ENCODE measurements around the gene PTGDS.

PTGDS gene

DNA sequence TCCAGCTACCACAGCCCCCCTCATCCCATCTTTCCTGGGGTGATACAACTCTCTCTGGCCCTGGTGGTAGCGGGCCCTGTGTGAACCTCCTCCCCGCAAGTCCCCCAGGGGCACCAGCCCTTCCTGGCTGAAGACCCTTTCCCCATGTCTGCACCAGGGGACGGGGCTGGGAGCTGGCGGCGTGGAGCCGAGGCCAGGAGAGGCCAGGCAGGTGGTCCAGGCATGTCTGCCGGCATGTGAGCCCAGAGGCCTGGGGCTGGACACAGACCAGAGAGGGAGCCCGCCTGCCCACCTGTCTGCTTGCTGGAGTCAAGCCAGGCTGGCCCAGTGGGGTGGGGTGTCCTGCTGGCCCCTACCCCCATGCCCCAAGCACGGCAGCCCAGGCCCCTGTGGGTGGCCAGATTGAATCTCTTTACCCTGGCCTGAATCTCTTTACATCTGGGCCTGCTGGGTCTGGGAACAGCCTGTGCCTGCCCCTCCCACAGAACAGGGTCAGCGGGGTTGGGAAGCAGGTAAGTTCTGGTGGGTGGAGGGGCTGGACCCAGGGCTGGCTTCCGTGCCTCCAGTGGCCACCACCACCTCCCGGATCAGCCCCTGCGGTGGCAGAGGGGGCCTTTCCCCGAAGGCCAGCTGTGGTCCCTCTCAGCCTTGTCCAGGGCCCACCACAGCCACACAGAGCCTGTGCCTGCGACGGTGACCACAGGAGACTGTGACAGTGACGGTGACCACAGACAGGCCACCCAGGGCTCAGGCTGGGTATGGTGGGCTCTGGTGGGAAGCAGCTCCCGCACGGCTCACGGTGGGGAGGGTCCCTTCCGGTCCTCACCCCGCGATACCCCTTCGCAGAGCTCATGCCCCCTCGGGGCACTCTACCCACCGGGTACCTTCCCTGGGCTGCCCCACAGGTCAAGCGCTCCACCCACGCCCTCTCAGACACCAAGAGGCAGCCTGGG is 18.1 kb upstream of the PTGDS start:
- no peak for DNase-seq

DNA sequence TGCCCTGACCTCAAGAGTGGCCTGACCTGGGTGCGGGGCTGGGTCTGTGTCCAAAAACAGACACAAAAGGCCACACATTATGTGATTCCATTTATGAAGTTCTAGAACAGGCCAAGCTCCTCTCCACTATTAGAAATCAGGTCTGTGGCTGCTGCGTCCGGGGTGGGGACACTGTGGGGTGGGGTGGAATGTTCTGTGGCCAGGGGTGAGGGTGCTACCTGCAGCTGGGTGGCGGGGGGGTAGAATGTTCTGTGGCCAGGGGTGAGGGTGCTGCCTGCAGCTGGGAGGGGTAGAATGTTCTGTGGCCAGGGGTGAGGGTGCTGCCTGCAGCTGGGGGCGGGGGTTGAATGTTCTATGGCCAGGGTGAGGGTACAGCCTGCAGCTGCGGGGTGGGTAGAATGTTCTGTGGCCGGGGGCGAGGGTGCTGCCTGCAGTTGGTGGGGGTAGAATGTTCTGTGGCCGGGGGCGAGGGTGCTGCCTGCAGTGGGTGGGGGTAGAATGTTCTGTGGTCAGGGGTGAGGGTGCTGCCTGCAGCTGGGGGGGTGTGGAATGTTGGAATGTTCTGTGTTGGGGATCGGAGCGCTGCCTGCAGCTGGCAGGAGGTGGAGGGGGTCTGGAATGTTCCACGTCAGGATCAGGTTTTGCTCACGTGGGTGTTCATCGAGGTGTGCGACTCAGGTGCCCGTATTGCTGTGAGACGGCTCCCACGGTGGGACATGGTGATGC is 16.9 kb upstream of the PTGDS start:
- DNase-seq, result no peak

DNA sequence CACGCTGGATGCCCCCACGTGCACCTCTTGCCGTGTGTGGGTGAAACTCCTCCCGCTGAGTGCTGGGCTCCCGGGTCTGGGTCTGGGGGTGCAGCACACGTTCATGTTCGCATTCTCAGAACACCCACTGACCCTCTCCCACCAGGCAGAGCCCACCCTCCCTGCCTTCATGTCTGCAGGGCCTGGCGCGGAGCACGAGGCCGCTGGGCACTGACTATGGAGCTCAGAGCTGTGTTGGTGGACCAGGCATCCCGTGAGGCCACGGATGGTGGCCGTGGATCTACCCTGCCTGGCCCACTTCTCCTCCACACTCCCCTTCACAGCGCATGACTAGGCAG is 16.4 kb upstream of the PTGDS start:
- no peak for DNase-seq

DNA sequence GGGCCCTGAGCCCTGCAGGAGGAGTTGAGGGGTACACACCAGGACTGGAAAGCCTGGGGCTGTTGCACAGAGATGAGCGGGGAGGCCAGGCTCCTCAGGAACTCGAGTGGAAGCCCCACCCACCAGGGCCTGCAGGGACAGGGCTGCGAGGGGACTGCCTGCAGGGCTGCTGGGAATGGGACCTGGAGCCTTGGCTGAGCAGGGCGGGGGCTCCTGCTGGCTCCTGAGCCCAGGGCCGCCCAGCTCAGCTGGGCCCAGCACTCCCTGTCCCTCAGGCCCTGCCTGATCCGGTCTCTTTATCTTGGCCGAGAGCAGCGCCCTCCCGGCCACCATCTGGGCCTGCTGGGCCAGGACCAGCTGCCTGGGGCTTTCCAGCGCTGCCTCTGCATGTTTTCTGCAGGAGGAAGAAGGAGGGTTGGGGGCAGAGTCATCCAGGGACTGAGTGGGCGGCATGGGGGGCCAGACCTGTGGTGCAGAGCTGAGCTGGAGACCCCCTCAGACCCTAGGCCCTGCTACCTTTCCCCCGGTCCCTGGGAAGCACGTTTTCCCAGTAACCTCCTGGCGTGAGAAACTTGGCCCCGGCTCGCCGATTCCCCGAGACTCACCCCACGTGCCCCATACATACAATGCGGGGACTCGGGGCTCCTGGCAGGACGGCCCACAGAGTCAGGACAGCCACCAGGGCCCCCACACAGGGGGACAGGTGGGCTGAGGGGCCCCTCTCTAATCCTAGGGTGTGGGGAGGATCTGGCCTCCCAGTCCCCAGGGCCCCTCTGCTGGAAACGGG is 15.8 kb upstream of the PTGDS start:
- no peak for DNase-seq

DNA sequence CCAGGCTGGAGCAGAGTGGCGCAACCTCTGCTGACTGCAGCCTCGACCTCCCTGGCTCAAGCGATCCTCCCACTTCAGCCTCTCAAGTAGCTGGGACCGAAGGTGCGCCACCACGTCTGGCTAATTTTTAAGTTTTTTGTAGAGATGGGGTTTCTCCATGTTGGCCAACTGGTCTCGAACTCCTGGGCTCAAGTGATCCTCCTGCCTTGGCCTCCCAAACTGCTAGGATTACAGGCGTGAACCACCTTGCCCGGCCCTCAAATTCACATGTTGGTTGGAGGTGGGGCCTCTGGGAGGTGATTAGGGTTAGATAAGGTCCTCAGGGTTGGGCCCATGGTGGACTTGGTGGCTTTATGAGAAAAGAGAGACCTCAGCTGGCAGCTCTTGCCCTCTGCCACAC is 15.1 kb upstream of the PTGDS start:
- no peak for DNase-seq

DNA sequence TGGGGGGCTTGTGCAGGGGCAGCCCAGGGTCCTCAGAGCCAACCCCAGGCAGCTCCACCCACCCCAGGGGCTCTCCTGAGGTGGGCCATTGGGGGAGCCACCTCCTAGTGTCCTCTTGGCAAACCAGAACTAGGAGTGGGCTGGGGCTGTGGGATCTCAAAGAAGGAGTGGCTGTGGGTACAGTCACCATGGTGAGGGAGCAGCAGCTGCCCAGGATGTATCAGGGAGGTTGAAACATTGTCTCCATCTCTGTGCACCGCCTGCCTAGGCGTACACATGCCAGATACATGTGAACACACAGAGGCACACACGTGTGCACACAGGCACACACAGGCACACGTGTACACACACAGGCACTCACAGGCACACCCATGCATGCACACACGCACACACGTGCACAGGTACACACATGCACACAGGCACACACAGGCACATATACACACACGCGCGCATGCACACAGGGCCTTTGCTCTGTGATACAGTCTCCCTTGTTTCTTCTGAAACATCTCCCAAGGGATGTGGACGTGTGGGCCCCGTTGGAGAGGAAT is 14.5 kb upstream of the PTGDS start:
- no peak for DNase-seq

DNA sequence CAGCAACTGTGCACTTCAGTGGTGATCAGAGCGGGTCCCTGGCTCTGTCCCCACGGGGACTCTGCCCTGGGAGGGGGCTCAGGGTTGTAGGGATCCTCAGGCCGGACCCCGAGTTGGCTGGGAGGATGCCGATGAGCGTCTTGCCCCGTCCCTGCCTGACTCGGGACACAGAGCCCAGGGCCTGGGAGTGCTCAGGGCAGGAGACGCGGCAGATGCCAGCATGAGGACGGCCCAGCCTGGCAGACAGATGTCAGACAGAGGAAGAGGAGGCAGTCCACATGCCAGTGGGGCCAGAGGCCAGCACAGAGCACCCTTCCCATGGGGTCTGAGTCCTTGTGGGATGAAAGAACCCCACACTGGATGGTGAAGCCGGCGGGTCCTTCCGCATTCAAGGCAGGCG is 14.0 kb upstream of the PTGDS start:
- no peak for DNase-seq

DNA sequence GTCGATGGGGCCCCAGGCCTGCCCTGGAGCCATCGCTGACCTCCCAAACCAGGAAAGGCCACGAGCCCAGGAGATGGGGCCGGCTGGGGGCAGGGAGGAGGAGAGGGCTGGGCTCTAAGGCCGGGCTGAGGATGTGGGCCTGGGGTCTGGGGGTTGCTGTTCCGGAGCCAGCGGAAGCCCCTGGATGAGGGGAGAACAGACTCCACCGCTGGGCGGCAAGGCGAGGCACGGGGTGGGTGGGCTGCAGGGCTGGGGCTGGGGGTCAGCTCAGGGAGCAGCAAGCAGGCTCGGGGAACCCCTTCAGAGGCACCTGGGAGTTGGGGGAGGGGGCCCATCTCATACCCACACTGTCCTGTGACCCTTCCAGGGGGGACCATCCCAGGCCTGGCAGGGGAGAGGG is 13.6 kb upstream of the PTGDS start:
- DNase-seq, result no peak

DNA sequence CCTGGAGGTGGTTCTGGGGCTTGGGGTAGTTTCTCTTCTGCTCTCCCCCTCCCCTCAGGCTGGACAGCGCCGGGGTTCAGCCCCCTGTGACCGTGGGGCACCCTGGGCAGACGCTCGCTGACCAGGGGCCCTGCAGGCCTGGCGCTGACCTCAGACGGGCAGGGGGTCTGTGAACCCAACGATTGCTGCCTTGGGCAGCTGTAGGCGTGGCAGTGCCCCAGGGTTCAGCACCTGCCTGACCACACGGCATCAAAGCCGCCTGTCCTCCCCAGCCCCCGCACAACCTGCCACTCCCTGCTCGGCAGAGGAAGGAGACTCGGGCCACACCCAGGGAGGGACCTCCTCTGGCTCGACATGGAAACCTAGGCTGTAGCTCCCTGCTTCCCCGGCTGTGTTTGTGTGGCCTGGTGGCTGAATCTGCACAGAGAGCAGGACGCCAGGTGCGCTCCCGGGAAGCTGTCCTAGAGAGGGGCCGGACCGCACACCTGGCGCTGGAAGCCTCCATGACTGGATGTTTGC is 13.1 kb upstream of the PTGDS start:
- DNase-seq, result no peak

DNA sequence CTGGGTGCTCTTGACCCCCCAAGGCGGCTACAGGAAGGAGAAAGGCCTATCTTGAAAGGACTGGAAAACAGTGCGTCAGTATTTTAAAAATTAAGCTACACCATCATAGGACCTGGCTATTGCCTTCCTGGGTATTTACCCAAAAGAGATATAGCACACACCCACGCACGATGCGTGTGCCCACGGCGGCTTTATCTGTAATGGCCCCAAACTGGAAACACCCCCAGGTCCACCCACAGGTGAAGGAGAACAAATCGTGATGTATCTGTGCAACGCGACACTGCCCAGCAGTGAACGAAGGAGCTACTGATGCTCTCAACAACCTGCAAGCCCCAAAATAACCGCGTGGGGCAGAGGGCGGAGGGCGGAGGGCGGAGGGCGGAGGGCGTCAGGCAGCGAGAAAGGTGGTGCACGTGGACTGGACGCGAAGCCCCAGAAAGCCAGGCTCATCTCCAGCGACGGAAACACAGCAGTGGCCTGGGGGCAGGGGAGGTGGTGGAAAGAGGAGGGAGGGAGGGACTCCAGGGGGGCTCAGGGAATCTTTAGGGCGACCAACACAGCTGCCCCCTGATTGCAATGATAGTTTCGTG is 12.4 kb upstream of the PTGDS start:
- DNase-seq, result no peak

DNA sequence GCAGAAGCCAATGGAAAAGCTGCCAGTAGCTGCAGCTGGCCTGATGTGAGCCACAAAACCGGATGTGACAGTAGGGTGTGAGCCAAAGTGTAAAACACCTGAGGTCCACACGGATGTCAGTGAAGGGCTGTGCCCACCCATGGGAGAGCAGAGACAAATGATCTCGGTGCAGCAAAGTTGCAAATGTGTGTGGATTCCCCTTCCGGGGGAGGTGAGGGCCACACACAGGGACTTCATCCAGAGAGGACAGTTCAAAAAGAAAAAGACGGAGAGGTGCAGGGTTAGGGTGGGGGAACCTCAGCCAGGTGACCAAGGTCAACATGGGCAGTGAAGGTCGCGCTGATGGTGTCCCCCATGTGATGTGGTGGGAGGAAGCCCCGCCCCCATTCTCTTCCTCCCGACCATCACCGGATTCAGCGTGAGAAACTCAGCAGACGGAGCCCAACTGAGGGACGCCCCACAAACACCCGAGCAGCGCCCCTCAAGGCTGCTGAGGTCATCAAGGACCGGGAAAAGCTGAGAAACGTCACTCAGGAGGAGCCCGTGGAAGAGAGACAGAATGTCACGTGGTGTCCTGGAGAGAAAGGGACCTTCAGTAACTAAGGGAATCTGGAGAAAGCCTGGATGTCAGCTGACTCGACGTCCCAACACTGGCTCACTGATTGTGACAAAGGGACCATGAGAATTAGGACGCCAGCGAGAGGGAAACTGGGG is 11.4 kb upstream of the PTGDS start:
- DNase-seq, result no peak

DNA sequence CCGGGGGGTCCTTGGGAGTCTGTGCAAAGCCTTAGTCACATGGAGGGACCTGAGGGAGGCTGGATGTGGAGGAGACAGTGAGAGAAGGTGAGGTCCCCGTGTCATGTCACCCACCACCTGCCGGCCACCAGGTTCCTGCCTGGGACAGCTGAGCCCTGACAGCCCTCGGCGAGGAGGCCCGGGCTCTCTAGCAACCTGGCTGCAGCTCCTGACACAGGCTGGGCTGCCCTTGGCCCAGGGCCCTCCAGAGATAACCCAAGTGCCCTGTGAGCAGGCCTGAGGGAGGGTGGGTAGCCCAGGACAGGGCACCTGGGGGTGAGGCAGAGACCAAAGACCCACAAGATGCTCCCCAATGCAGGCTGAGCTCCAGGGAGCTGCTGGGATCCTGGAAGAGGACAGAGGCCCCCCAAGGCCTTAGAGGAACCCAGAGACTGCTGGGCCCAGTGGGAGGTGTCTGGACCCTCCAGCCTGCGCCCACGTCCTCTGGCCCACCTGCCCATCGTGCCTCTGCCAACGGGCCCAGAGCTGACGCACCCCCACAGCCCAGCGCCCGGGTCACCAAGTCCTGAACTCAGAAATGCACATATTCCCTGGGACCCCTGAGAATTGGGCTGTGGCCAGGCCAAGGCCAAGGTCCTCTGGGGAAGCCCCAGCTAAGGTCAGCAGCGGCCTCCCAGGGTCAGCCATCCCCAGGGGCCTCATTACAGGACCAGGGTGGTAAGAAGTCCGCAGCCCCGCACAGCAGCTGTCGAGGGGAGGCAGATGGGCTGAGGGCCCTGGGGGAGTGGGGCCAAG is 8.8 kb upstream of the PTGDS start:
- no peak for DNase-seq

DNA sequence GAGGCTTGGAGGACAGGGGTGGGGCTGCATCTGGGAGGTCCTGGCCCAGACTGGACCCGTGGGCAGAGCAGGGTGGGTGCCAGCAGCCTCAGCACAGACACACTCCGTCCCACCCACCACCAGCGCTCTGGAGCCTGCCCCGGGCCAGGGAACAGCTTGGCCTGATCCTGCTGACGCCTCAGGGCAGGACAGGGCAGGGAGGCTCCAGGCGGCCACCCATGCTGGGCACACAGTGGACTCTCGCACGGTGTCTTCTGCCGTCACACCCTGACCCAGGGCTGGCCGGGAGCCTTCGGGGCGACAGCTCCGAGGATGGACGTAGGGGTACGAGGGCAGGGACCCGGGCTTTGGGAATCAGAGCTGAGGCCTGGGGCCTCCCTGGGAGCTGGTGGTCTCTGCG is 8.2 kb upstream of the PTGDS start:
- DNase-seq, result no peak

DNA sequence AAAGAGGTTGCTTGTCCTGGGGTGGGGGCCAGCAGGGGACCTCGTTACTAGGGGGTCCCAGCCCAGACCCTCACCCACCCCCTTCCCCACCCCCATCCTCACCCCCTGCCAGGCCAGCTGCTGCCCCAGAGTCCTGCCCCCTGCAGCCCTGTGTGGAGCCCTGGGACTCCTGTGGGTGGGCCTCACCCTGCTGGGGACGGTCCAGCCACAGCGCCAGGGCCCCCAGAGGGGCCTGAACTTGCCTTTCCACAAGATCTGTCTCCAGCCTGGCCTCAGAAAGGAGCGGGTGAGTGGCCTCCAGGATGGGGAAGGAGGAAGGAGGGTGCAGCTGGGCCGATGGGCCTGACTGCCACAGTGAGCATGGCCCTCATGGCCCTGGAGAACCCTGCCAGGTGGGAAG is 7.5 kb upstream of the PTGDS start:
- DNase-seq, result no peak

DNA sequence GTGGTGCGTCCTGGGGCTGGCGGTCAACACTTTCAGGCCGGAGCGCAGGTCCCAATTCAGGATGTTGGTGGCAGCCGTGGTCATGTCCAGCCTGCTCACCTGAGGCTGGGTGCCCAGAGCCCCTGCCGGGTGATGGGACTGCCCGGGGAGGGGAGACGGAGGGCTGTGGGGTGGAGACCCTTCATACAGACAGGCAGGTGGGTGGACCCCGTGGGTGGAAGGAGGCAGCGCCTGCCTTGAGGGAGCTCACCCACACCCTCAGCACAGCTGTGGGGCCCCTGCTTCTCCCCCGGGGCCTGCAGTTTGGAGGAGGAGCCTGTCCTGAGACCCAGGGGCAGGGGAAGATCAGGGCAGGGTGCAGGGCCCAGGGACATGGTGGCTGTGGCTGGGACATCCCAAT is 6.9 kb upstream of the PTGDS start:
- no peak for DNase-seq

DNA sequence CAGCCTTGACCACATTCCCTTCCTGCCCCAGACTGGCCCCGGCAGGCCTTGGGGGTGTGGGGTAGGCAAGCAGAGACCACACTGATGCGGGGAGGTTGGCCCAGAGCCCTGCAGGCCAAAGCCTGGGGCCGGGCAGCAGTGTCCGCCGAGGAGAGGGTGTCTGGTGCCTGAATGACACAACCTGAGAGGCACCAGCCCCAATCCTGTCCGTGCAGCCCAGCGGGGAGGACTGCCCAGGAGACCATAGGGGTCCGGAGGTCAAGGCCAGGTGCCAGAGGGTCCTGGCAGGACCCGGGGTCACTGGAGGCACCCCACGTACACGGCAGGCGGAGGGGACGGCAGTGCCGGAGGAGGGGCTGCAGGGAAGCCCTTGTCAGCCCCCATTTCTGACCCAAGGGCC is 5.6 kb upstream of the PTGDS start:
- DNase-seq, result no peak

DNA sequence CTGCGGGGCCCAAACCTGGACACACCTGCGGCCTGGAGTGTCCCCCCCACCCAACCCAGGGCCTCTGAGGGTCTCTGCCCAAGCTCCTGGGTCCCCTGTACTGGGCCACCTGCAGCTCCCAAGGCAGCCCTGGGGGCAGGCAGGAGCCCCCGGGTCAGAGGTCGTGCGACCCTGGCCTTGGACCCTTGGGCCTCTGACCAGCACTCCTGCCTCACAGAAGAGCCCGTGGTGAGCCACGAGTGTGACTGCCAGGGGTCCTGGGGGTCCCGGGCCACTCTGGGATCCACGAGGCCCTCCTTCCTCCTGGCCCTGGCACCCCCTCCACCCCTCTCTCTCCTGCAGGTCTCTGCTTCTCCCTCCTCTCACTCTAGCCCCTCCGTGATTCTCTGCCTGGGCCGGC is 5.0 kb upstream of the PTGDS start:
- DNase-seq, result no peak

DNA sequence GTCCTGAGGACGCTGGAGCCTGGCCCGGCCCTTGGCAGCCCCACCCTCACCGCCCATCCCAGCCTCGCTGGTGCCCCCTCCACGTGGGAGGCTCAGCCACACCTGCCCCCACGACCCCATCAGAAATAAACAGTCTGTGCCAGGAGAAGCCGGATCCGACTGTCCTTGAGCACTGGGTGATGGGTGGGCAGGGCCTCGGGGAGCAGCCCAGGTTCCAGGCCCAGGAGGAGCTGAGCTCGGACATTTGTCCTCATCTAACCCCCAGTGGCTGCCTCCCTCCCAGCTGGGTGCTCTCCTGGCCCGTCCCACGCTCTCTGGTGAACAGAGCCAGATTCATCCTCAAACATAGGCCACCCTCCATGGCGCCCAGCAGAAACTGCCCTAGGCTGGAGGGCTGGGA is 4.6 kb upstream of the PTGDS start:
- DNase-seq, result no peak

DNA sequence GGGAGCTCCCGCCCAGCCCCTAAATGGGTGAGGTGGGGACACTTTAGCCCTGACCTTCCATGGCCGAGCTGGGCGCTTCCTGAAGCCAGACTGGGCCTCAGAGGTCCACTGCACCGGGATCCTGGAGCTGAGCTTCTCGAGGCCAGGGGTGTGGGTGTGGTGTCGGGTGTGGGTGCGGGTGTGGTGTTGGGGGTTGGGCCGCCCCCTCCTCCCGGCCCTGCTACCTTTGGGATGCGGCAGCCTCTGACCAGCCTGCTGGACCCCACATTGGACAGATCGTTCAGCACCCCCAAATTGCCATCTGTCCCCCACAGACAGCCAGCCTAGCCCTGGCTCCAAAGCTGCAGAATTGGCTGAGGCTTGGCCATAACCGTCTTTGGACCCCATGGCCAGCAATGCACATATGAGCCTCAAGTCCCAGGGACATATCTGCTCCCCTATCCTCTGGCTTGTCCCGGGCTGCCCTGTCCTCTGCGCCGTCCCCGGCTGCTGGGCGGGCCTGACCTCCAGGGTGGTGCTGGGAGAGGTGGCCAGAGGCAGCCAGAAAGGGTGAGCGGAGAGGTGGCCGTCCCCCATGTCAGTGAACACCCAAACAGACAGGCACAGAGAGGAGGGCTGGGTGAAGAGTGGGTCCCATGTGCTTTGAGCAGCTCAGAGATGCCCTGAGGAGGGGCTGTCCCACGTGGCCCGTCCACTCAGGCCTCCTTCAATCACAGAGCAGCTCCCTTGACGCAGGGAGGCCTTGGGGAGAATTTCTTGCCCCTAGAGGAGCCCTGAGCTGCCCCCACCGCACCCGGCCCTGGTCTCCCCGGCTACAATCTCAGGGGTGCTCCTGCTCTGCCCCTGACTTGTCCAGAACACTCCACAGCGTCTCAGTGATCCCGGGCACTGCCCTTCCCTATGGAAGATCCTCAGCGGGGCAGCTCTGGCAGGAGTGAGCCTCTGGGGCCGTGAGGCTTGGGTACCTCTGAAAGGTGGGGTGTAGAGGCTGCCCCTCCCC is 3.4 kb upstream of the PTGDS start:
- DNase-seq, result no peak

Data from NCI-H1105 (cell line).